Heart left ventricle (tissue), 16 donors: ENCODE data around the gene DENND5A. TPM values are rescaled to one million over a fixed set of nuclear protein-coding genes. Genes with fewer than 3 reads are reported as not detected.
A peak's percentile ranks its signal among the peaks of the same experiment; 100 is the strongest.

ENCODE experiments used
- ATAC-seq, 4 donors: fragments of 200-7000 bp; cut with Tn5 transposase; one replicate each; pipeline ENCODE4 v1.9.1; 2020 to 2022; ENCODE audit warnings: moderate library complexity in 4 of 4, mild to moderate bottlenecking in 3 of 4, moderate number of reproducible peaks in 1 of 4
- DNase-seq, 5 donors: peaks; one replicate each; pipeline ENCODE4 v3.0.0-alpha.2; 2020
- H3K27ac ChIP-seq, 12 donors: fragments of 200-600 bp; sonication (generic) in 4 of 12; one replicate each; pipeline versions ENCODE4 v1.5.0 to v1.8.0; 2016 to 2022; ENCODE audit warnings: mild to moderate bottlenecking in 2 of 12
- H3K27me3 ChIP-seq, 9 donors: fragments of 200-600 bp; sonication (generic) in 2 of 9; one replicate each; pipeline versions ENCODE4 v1.5.1 to v1.8.0; 2016 to 2022; ENCODE audit warnings: mild to moderate bottlenecking in 3 of 9
- H3K36me3 ChIP-seq, 9 donors: fragments of 200-600 bp; sonication (generic) in 2 of 9; one replicate each; pipeline versions ENCODE4 v1.5.0 to v1.8.0; 2018 to 2022; ENCODE audit warnings: mild to moderate bottlenecking in 2 of 9
- H3K4me1 ChIP-seq, 12 donors: fragments of 200-600 bp; sonication (generic) in 4 of 12; one replicate each; pipeline versions ENCODE4 v1.5.0 to v1.8.0; 2016 to 2022; ENCODE audit warnings: mild to moderate bottlenecking in 3 of 12
- H3K4me3 ChIP-seq, 12 donors: fragments of 200-600 bp; sonication (generic) in 4 of 12; one replicate each; pipeline versions ENCODE4 v1.5.0 to v1.8.0; 2017 to 2022; ENCODE audit warnings: mild to moderate bottlenecking in 9 of 12, moderate library complexity in 4 of 12
- H3K9me3 ChIP-seq, 12 donors: fragments of 200-600 bp; sonication (generic) in 4 of 12; one replicate each; pipeline versions ENCODE4 v1.5.0 to v1.8.0; 2016 to 2022; ENCODE audit warnings: mild to moderate bottlenecking in 1 of 12
- CTCF ChIP-seq, 12 donors: fragments of 200-600 bp; sonication (generic) in 4 of 12; IDR thresholded peaks; one replicate each; pipeline versions ENCODE4 v1.5.0 to v1.8.0; 2018 to 2022; ENCODE audit warnings: antibody characterized with exemption in 12 of 12, mild to moderate bottlenecking in 5 of 12
- POLR2A ChIP-seq, 2 donors: fragments of 450-650 bp; IDR thresholded peaks; one replicate each; pipeline ENCODE4 v1.6.1; 2017; ENCODE audit warnings: antibody characterized with exemption in 2 of 2, mild to moderate bottlenecking in 2 of 2, moderate library complexity in 2 of 2
- WGBS, 4 donors: extraction: QIAGEN DNeasy Blood & Tissue Kit in 2 of 4; methylation state at CpG; one replicate each; pipeline versions ENCODE4 v1.1.5 to v1.1.7; 2013 to 2018; 5-methylcytosine and 5-hydroxymethylcytosine counted together
- intact Hi-C, 10 donors: fragments of 100-400 bp; cut with DNase I; formaldehyde crosslinking; loops; one replicate each; pipeline versions ENCODE4 v1.11.1 to v1.14.2; 2022
- polyA plus RNA-seq, 2 donors: library from polyadenylated mRNA; stranded (reverse); fragments of 200-250 nt; gene quantifications; one replicate each; pipeline ENCODE4 v1.2.3, GENCODE V29; 2013
- total RNA-seq, 9 donors: library from RNA; depleted of rRNA in 2 of 9; stranded (reverse); fragments of >200 nt in 2 of 9; fragmentation: NEBNext Ultra II Directional in 3 of 9; extraction: Animal tissue kit (Norgen Biotek cat#: 25700) in 3 of 9; gene quantifications; one replicate each; pipeline versions ENCODE4 v1.1.0 to v1.2.4, GENCODE V29; 2016 to 2023
- donor health status: ischemic (EF 13 %, LVEDD 7.1; RV severe dilation, severe dysfunction).
- donor health status: healthy with polysubstance abuse.
- donor health status: DM: no; HTN: yes; CAD: no.
- donor health status: DM: no; HTN: no; CAD: no.
- donor health status: ischemic (EF 25% LVEDD 6.9; RV normal size, moderate dysfunction).
- donor health status: ischemic (EF 25% LVEDD 5.7; RV mildly dilated, moderate dysfunction).
- donor health status: healthy.
- donor health status: DM: yes; HTN: yes; CAD: no.
- donor health status: ischemic (EF 35%, LVEDD 5.7; RV mildly dilated, moderate dysfunction).
- donor health status: nonischemic (EF 11% LVEDD 7.7; RV severe dilation, severe dysfunction).
- donor health status: DM: yes; HTN: yes; CAD: no.
- donor health status: PGD.
- donor health status: ischemic (EF 29% LVEDD 5.4; RV normal size, mild dysfunction).
- donor health status: nonischemic (EF 23%, LVEDD 6.1; RV moderate dilation, normal function).

Gene DENND5A
- total and polyA plus RNA-seq, 11 donors = 44.5 to 175 (median 113) TPM

DNA sequence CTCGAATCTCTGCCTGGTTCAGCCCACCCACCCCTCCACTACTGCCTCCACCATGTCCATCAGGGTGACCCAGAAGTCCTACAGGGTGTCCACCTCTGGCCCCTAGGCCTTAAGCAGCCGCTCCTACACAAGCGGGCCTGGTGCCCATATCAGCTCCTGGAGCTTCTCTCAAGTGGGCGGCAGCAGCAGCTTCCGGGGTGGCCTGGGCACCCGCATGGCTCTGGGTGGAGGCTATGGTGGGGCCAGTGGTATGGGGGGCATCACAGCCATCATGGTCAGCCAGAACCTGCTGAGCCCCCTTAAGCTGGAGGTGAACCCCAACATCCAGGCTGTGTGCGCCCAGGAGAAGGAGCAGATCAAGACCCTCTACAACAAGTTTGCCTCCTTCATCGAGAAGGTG lies 170.7 kb downstream of the DENND5A start:
- H3K27me3 ChIP-seq = peaks cover 0 to 36% (median 7%) of the 10 kb centered on the region in 9 donors
- no peak for TF ChIP-seq POLR2A (IDR thresholded peaks at IDR 0.05)
- TF ChIP-seq CTCF (IDR thresholded peaks at IDR 0.05) = no peak
- ATAC-seq (no peak), DNase-seq (no peak)
- WGBS, 4 donors = 97 to 98% (median 97%) methylated on average over 6 to 8 of the region's 8 CpGs
- no peaks in the 10 kb centered on the region for H3K36me3 ChIP-seq
- intact Hi-C loops = no loop called here
- no peaks in the 10 kb centered on the region for H3K9me3 ChIP-seq
- no peak overlapping the region for H3K4me3 ChIP-seq
- H3K27ac ChIP-seq = no peak overlapping the region
- H3K4me1 ChIP-seq = peaks cover 0 to 15% (median 0%) of the 10 kb centered on the region in 12 donors

GRCh38 chr11:9092853-9093778 lies 172.0 kb downstream of the DENND5A start:
- DNase-seq = no peak
- Histone ChIP-seq H3K4me1 (peaks cover 0 to 15% (median 0%) of the 10 kb centered on the region in 12 donors), H3K9me3 (no peaks in the 10 kb centered on the region), H3K27ac (no peak overlapping the region), H3K4me3 (no peak overlapping the region), H3K36me3 (no peaks in the 10 kb centered on the region), H3K27me3 (peaks cover 0 to 44% (median 7%) of the 10 kb centered on the region in 9 donors)
- TF ChIP-seq CTCF (IDR thresholded peaks at IDR 0.05) (peak in 1 of 12 donors; percentile 4), POLR2A (IDR thresholded peaks at IDR 0.05) (no peak)
- intact Hi-C loops = no loop called here
- 87 to 91% (median 89%) methylated on average over 10 of the region's 10 CpGs for WGBS, 4 donors
- no peak for ATAC-seq

DNA sequence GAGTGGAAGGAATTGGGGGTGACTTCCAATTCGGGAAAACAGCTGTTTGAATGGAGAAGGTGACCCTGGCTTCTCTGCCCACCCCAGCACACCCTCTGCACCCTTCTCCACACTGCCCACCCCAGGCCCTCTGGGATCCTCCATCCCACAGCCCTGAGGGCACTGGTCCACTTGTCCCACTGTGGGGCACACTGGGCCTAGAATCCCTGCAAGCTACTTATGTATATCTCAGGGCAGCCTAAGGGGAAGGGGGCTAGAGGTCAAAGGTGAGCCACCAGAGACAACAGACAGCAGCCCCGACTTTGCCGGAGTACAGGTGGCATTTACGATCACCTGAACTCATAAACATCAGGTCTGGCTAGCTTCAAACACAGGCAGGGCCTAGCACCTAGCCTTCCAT lies 173.1 kb downstream of the DENND5A start:
- Histone ChIP-seq H3K9me3 (no peaks in the 10 kb centered on the region), H3K36me3 (no peaks in the 10 kb centered on the region), H3K27me3 (peaks cover 0 to 44% (median 7%) of the 10 kb centered on the region in 9 donors), H3K4me3 (peak overlapping the region in 9 of 12 donors; percentile 26 to 68 (median 58)), H3K27ac (no peak overlapping the region), H3K4me1 (peaks cover 0 to 15% (median 0%) of the 10 kb centered on the region in 12 donors)
- intact Hi-C loops = no loop called here
- DNase-seq (no peak), ATAC-seq (no peak)
- TF ChIP-seq CTCF (IDR thresholded peaks at IDR 0.05) (no peak), POLR2A (IDR thresholded peaks at IDR 0.05) (no peak)
- 81 to 86% (median 82%) methylated on average over 4 of the region's 4 CpGs for WGBS, 4 donors
